ENCODE results near the gene SCNN1B.
"Not testable (repeated sequence)": the region's sequence is repeated elsewhere in the genome, so short reads cannot be mapped to it uniquely, and the experiment has no call there.

The SCNN1B gene

DNA sequence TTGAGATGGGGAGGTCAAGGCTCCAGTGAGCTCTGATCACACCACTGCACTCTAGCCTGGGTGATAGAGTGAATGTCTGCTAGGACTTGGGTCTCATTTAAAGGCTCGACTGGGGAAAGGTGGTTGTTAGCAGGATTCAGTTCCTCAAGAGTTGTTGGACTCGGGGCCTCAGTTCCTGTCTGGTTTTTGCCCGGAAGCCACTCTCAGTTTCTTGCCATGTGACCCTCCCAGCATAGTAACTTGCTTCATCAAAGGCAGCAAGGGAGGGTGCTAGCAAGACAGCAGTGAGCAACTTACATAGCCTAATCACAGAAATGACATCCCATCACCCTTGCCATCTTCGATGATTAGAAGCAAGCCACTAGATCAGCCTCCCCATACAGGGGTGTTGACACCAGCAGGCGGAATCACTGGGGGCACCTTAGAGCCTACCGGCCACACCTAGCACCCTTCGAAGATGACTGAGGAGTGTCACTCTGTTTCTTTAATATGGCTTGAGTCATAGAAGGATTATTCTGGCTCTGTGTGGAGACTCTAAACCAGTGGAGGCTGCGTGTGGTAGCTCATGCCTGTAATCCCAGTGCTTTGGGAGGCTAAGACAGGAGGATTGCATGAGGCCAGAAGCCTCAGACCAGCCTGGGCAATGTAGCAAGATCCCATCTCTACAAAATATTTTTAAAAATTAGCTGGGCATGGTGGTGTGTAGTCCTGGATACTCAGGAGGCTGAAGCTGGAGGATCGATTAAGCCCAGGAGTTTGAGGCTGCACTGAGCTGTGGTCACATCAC is 13.2 kb upstream of the SCNN1B start:
- DNase-seq = no peak

DNA sequence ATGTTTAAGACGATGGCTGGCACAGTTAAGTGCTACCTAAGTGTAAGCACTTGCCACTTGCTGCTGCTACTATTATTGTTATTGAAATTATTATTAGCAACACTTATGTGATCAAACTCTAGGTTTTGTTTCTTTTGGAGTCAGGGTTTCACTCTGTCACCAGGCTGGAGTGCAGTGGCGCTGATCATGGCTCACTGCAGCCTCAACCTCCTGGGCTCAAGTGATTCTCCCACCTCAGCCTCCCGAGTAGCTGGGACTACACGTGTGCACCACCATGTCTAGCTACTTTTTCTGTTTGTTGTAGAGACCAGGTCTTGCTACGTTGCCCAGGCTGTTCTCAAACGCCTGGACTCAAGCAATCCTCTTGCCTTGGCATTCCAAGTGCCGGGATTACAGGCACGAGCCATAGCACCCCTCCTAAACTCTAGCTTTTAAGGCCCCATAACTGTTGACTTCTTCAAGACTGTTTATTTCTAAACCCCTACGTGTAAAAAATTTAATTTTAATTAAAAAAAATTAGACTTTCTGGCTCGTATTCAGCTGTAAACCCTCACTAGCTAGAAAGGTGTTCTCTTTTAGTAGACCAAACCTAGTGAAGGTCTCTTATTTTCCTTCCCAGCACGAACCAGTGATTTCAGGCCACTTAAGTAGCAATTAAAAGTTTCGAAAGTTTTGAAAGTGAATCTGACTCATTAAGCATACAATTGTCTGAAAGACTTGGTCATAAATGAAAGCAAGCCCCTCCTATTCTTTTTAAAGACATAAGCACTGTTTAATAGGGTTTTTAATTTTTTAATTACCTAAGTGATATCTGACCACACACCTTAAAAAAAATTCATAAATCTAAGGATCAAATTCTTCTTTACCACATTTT is 11.7 kb upstream of the SCNN1B start:
- no peak for DNase-seq

DNA sequence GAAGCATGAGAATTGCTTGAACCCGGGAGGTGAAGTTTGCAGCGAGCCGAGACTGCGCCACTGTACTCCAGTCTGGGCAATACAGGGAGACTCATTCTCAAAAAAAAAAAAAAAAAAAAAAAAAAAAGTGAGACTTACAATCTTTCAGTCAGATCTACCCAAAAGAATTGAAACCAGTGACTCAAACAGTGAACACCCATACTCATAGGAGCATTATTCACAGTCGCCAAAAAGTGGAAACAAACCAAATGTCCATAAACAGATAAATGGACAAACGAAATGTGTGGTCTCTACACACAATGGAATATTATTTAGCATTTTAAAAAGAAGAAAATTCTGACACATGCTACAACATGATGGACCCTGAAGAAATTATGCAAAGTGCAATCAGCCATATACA is 9.1 kb upstream of the SCNN1B start:
- no peak for DNase-seq

- no peak for DNase-seq
Observed at GRCh38 chr16:23294260-23294659, 7.8 kb upstream of the SCNN1B start.

- DNase-seq = no peak
Observed at GRCh38 chr16:23296994-23297393, 5.1 kb upstream of the SCNN1B start.

DNA sequence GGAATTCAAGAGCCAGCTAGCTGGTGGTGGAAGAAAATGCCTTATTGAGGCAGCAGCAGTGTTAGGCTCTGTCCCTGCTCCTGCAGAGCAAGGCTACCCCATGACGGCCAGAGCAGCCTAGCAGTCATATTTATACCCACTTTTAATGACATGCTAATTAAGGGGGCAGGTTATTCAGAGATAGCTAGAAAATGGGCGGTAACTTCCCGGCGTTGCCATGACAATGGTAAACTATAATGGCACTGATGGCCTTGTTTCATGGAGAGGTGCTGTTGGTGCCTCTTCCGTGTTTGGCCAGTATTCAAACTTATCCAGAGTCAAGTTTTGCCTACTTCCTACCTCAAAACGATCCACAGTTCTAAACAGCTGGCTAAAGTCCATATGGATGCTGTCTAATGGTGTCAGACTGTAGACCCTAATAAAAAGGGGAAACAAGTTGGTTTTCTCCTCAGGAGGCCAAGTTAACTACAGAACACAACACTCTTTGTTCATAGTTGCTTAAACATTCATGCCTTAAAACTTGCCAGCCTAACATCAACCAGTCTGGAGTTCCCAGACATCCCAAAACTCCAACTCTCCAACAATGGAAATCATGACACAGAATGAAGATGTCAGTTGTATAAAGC is 3.7 kb upstream of the SCNN1B start:
- no peak for DNase-seq

- DNase-seq = not testable (repeated sequence)
Observed at GRCh38 chr16:23299815-23300214, 2.3 kb upstream of the SCNN1B start.

- no peak for DNase-seq
Observed at GRCh38 chr16:23301251-23302044, 654 bp upstream of the SCNN1B start.

DNA sequence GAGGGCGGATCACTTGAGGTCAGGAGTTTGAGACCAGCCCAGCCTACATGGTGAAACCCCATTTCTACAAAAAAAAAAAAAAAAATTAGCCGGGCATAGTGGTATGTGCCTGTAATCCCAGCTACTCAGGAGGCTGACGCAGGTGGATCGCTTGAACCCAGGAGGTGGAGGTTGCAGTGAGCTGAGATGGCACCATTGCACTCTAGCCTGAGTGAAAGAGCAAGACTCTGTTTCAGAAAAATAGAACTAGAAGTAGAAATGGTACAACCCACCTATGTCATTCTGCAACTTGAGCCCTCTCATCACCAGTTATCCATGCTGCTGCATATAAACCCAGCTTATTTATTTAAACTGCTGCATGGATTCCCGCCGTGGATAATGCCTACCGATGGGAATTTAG is 1.6 kb downstream of the SCNN1B start:
- no peak for DNase-seq

- DNase-seq = no peak
Observed at GRCh38 chr16:23304620-23305019, 2.5 kb downstream of the SCNN1B start.

DNA sequence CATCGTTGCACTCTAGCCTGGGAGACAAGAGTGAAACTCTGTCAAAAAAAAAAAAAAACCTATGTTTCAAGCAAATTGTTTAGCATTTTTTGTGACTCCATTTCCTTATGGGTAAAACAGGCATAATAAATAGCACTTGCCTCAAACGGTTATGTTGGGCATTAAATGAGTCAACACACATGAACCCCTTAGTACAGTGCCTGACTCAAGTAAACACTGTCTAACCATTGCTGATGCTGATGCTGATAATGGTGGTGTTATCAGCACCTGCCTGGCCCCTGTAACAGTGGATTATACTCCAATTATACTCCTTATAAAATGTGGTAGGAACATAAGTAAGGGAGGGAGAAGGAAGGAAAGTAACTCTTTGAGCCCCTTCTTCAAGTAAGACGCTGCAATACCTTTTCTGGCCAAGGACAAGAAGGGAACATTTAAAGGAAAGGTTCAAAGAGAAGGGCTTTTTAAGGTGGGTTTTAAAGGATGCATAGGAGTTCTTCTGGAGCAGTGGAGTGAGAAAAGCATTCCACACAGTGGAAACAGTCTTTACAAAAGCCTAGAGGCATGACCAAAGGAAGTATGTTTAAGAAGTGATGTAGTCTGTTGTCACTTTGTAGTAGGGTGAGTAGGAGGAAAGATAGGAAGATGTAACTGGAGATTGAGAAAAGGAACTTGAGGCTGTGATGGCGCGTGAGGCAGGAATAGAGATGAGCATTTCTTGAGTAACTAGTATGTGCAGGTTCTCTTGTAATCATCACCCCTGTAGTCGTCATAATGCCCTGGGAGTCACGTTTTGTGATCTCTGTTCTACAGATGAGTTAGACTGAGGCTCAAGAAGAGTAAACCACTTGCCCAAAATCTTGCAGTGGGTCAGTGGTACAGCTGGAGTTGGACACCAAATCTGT is 4.3 kb downstream of the SCNN1B start:
- DNase-seq = no peak

- no peak for DNase-seq
Observed at GRCh38 chr16:23310217-23310616, 8.1 kb downstream of the SCNN1B start.

- DNase-seq = no peak
Observed at GRCh38 chr16:23310744-23311143, 8.6 kb downstream of the SCNN1B start.

DNA sequence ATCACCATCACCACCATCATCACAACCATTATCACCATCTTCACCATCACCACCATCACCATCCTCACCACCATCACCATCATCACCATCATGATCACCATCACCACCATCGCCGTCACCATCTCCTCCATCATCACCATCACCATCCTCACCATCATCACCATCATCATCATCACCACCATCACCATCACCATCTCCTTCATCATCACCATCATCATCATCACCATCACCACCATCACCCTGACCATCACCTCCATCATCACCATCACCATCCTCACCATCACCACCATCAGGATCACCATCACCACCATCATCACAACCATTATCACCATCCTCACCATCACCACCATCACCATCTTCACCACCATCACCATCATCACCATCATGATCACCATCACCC is 14.1 kb downstream of the SCNN1B start:
- DNase-seq = no peak

DNA sequence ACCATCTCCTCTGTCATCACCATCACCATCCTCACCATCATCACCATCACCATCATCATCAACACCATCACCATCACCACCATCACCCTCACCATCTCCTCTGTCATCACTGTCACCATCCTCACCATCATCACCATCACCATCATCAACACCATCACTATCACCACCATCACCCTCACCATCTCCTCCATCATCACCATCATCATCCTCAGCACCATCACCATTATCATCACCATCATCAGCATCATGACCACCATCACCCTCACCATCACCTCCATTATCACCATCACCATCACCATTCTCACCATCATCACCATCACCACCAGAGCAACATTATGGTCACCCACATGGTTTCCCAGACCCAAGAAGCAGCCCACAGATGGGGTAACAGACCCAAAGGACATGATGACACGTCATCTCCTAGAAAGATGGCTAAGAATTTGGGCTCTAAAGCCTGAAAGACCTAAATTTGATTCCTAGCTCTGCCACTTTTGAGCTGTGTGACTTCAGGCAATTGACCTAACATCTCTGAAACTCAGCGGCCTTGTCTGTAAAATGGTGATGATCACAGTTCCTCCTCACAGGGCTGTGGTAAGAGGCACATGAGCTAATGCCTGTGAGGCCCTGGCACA is 14.6 kb downstream of the SCNN1B start:
- DNase-seq = no peak

- no peak for DNase-seq
Observed at GRCh38 chr16:23317266-23317661, 15.2 kb downstream of the SCNN1B start.

- no peak for DNase-seq
Observed at GRCh38 chr16:23317751-23318150, 15.6 kb downstream of the SCNN1B start.

GRCh38 chr16:23318639-23319038 is 16.5 kb downstream of the SCNN1B start:
- no peak for DNase-seq

GRCh38 chr16:23319861-23320615 is 17.9 kb downstream of the SCNN1B start:
- DNase-seq = no peak

DNA sequence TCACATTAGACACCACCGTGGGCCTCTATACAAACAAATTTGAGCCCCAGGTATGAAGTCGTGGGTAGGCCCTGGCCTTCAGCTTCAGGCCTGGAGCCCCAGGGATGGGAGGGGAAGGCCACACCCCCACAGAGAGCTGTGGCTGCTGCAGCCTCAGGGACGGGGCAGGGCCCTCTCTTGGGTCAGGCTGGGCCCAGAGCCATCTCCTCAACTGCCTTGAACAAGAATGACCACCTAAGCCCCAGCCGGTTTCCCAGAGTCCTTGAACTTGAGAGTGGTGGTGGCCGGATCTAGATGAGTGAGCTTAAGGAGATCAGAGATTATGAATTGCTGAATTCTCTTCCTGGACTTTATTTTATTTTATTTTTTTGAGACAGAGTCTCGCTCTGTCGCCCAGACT is 18.6 kb downstream of the SCNN1B start:
- DNase-seq = no peak
